Measurements from ENCODE around the gene WDR37. TPM values are rescaled to one million over a fixed set of nuclear protein-coding genes. Genes with fewer than 3 reads are reported as not detected.

The WDR37 gene
- total and polyA plus RNA-seq, 10 donors = 8.4 to 60.6 (median 33.9) TPM

DNA sequence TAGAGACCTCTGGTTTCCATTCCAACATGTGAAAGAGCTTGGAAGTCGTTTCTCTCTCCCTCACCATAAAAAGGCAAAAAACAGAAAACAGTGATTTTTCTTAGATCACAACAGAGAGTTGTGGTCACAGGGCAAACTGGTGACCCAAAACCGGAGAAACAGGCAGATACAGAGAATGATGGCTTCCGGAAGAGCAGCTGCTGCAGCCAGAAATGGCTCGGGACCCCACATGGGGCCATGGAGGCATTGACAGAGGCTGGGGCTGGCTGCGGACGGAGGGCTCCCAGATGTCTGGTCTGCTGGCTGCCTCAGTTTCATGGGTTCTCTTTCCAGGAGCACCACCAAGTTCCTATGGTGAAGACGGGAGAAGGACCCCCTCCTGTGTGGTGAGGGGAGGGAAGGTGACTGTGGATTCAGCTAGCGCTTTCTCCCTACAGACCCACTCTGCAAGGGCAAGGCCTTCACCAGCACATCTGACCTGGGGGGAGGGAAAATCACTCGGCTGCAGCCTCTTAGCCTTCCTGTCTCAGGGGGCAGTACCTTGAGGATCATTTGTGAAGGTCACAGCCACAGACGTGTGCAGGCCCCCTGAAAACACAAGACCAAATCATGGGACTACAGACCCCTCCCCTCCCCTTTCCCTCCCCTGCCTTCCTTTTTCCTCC, 81.4 kb downstream of the WDR37 start:
- no peak for DNase-seq
- H3K9me3 ChIP-seq = peaks cover 0 to 28% (median 22%) of the 10 kb centered on the region in 8 donors
- intact Hi-C loops (cut with DNase I; ENCODE audit: low total_unique reads) = no loop called here
- TF ChIP-seq, protein P1, sequence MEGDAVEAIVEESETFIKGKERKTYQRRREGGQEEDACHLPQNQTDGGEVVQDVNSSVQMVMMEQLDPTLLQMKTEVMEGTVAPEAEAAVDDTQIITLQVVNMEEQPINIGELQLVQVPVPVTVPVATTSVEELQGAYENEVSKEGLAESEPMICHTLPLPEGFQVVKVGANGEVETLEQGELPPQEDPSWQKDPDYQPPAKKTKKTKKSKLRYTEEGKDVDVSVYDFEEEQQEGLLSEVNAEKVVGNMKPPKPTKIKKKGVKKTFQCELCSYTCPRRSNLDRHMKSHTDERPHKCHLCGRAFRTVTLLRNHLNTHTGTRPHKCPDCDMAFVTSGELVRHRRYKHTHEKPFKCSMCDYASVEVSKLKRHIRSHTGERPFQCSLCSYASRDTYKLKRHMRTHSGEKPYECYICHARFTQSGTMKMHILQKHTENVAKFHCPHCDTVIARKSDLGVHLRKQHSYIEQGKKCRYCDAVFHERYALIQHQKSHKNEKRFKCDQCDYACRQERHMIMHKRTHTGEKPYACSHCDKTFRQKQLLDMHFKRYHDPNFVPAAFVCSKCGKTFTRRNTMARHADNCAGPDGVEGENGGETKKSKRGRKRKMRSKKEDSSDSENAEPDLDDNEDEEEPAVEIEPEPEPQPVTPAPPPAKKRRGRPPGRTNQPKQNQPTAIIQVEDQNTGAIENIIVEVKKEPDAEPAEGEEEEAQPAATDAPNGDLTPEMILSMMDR (IDR thresholded peaks at IDR 0.05 in 8 of 11, conservative IDR thresholded peaks at IDR 0.05 in 3 of 11) = no peak
- TF ChIP-seq POLR2AphosphoS5 (IDR thresholded peaks at IDR 0.05) = no peak
- TF ChIP-seq POLR2A (IDR thresholded peaks at IDR 0.05) = no peak
- H3K27me3 ChIP-seq (replicated peaks in 1 of 7) = peaks cover 0 to 4% (median 0%) of the 10 kb centered on the region in 7 donors
- H3K4me1 ChIP-seq = peaks cover 0 to 4% (median 0%) of the 10 kb centered on the region in 6 donors
- H3K36me3 ChIP-seq = peaks cover 0 to 4% (median 0%) of the 10 kb centered on the region in 6 donors
- no peak overlapping the region for H3K27ac ChIP-seq
- WGBS, 5 donors = 68 to 87% (median 85%) methylated on average over 10 of the region's 10 CpGs
- no peak overlapping the region for H3K4me3 ChIP-seq

DNA sequence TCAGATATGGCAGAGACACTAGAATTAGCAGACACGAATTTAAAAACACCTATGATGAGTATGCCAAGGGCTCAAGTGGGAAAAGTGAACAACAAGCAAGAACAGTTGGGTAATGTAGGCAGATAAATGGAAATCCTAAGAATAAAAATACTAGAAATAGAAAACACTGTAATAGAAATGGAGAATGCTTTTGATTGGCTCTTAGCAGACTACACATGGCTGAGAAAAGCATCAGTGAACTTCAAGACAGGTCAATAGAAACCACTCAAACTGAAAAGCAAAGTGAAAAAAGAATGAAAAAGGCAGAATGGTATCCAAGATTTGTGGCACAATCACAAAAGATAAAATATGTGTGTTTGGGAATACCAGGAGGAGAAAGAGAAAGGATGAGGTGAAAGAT, 82.3 kb downstream of the WDR37 start:
- Histone ChIP-seq H3K4me1 (peaks cover 0 to 4% (median 0%) of the 10 kb centered on the region in 6 donors), H3K36me3 (no peaks in the 10 kb centered on the region), H3K27ac (no peak overlapping the region), H3K9me3 (peaks cover 0 to 28% (median 22%) of the 10 kb centered on the region in 8 donors), H3K27me3 (replicated peaks in 1 of 7) (peaks cover 0 to 4% (median 0%) of the 10 kb centered on the region in 7 donors), H3K4me3 (no peak overlapping the region)
- WGBS, 5 donors = 73 to 91% (median 83%) methylated on average over 1 of the region's 1 CpG
- no peak for DNase-seq
- TF ChIP-seq POLR2AphosphoS5 (IDR thresholded peaks at IDR 0.05) = no peak
- no peak for TF ChIP-seq POLR2A (IDR thresholded peaks at IDR 0.05)
- intact Hi-C loops (cut with DNase I; ENCODE audit: low total_unique reads) = no loop called here

DNA sequence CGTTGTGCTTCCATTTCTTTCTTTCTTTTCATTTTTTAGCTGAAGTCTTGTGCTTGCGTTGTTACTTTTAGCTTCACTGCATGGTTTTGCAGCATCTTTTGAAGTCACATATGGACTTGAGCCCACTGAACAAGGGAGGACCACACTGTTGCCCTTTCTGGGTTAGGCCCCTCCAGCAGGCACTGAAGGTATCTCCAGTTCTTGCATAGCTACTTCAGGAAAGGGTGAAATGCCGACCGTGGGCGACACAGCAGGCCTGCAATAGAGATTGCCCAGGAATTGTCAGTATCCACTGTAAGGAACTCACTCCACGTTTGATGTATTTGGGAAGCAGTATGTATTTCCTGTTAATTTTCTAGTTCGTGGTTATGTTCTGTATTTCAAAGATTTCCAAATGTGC, 85.1 kb downstream of the WDR37 start:
- no peak for DNase-seq
- Histone ChIP-seq H3K4me3 (no peak overlapping the region), H3K36me3 (no peaks in the 10 kb centered on the region), H3K9me3 (peaks cover 0 to 56% (median 44%) of the 10 kb centered on the region in 8 donors), H3K27ac (no peak overlapping the region), H3K27me3 (replicated peaks in 1 of 7) (peaks cover 0 to 4% (median 0%) of the 10 kb centered on the region in 7 donors), H3K4me1 (peaks cover 0 to 3% (median 0%) of the 10 kb centered on the region in 6 donors)
- TF ChIP-seq POLR2A (IDR thresholded peaks at IDR 0.05) = no peak
- TF ChIP-seq, protein P1 (IDR thresholded peaks at IDR 0.05 in 8 of 11, conservative IDR thresholded peaks at IDR 0.05 in 3 of 11) = no peak
- no peak for TF ChIP-seq POLR2AphosphoS5 (IDR thresholded peaks at IDR 0.05)
- intact Hi-C loops (cut with DNase I; ENCODE audit: low total_unique reads) = no loop called here
- 53 to 68% (median 62%) methylated on average over 7 of the region's 7 CpGs for WGBS, 5 donors

DNA sequence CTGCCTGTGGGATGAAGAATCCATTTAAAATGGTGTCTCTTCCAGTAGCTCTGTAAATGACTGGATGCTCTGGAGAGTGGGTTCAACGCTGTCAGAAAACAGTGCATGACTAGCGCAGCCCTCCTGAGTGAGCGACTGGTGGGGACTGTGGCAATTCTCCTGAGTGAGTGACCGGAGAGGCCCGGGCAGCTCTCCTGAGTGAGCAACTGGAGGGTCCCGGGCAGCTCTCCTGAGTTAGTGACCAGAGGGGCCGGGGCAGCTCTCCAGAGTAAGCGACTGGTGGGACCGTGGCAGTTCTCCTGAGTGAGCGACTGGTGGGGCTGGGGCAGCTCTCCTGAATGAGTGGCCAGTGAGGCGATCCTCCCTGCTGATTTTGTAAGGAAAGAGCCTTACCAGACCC, 85.5 kb downstream of the WDR37 start:
- H3K27me3 ChIP-seq (replicated peaks in 1 of 7) = peaks cover 0 to 4% (median 0%) of the 10 kb centered on the region in 7 donors
- TF ChIP-seq POLR2A (IDR thresholded peaks at IDR 0.05) = no peak
- TF ChIP-seq, protein P1 (IDR thresholded peaks at IDR 0.05 in 8 of 11, conservative IDR thresholded peaks at IDR 0.05 in 3 of 11) = no peak
- TF ChIP-seq POLR2AphosphoS5 (IDR thresholded peaks at IDR 0.05) = no peak
- intact Hi-C loops (cut with DNase I; ENCODE audit: low total_unique reads) = no loop called here
- H3K4me1 ChIP-seq = no peaks in the 10 kb centered on the region
- H3K9me3 ChIP-seq = peaks cover 0 to 60% (median 48%) of the 10 kb centered on the region in 8 donors
- WGBS, 5 donors = 92 to 95% (median 92%) methylated on average over 9 to 11 of the region's 11 CpGs
- H3K27ac ChIP-seq = no peak overlapping the region
- no peaks in the 10 kb centered on the region for H3K36me3 ChIP-seq
- no peak overlapping the region for H3K4me3 ChIP-seq
- DNase-seq = no peak
